Psoas muscle (tissue), 8 donors: ENCODE data around the gene SLC2A14. TPM values are rescaled to one million over a fixed set of nuclear protein-coding genes. Genes with fewer than 3 reads are reported as not detected.
"Not testable (repeated sequence)": the region's sequence is repeated elsewhere in the genome, so short reads cannot be mapped to it uniquely, and the experiment has no call there.

Experiments used
- ATAC-seq, 4 donors: fragments of 200-7000 bp; cut with Tn5 transposase; one replicate each; pipeline ENCODE4 v1.9.1; 2020; ENCODE audit warnings: moderate library complexity in 3 of 4, mild to moderate bottlenecking in 2 of 4
- DNase-seq, 2 donors: peaks; one replicate each; pipeline ENCODE4 v3.0.0-alpha.2; 2020
- H3K27ac ChIP-seq: fragments of 200-600 bp; one replicate; pipeline ENCODE4 v1.8.0; 2022
- H3K27me3 ChIP-seq, 3 donors: fragments of 200-600 bp in 1 of 3; one replicate each; pipeline versions ENCODE4 v1.6.1 to v1.8.0; 2013 to 2022; ENCODE audit warnings: low read length in 2 of 3, mild to moderate bottlenecking in 2 of 3, moderate library complexity in 1 of 3; ENCODE audit not compliant: insufficient read depth in 3 of 3
- H3K36me3 ChIP-seq, 2 donors: fragments of 200-600 bp in 1 of 2; one replicate each; pipeline versions ENCODE4 v1.6.1 to v1.8.0; 2013 to 2022; ENCODE audit warnings: low read depth in 1 of 2, mild to moderate bottlenecking in 1 of 2, moderate library complexity in 1 of 2; ENCODE audit not compliant: insufficient read depth in 1 of 2
- H3K4me1 ChIP-seq: fragments of 200-600 bp; one replicate; pipeline ENCODE4 v1.8.0; 2022
- H3K4me3 ChIP-seq: fragments of 200-600 bp; one replicate; pipeline ENCODE4 v1.8.0; 2022; ENCODE audit warnings: mild to moderate bottlenecking
- H3K9me3 ChIP-seq: fragments of 200-600 bp; one replicate; pipeline ENCODE4 v1.8.0; 2022
- CTCF ChIP-seq: fragments of 200-600 bp; IDR thresholded peaks from one replicate; pipeline ENCODE4 v1.8.0; 2022; ENCODE audit warnings: antibody characterized with exemption
- WGBS, 3 donors: extraction: QIAGEN DNeasy Blood & Tissue Kit; methylation state at CpG; one replicate each; pipeline versions ENCODE4 v1.1.6 to v1.1.7; 2013; 5-methylcytosine and 5-hydroxymethylcytosine counted together
- intact Hi-C, 2 donors: fragments of 100-400 bp; cut with DNase I; formaldehyde crosslinking; loops; one replicate each; pipeline versions ENCODE4 v1.11.0 to v1.14.2; 2022
- polyA plus RNA-seq, 3 donors: library from polyadenylated mRNA; stranded (reverse); fragments of 200-250 nt; gene quantifications; one replicate each; pipeline ENCODE4 v1.2.3, GENCODE V29; 2013
- total RNA-seq, 4 donors: library from RNA; stranded (reverse); fragmentation: NEBNext Ultra II Directional in 2 of 4; extraction: Animal tissue kit (Norgen Biotek cat#: 25700) in 2 of 4; gene quantifications; one replicate each; pipeline versions ENCODE4 v1.2.1 to v1.2.4, GENCODE V29; 2021 to 2023
- donor health status: healthy with polysubstance abuse.
- donor health status: DM: no; HTN: no; CAD: no; lungs with moderate emphysema.
- donor health status: Bipolar disorder and iron deficiency.
- donor health status: healthy.
- donor health status: DM: yes; HTN: yes; CAD: no.
- donor health status: DM: no; HTN: no; CAD: no.
- donor health status: DM: no; HTN: no; CAD: no.
- donor health status: DM: yes; HTN: yes; CAD: no.

Gene SLC2A14
- total and polyA plus RNA-seq, 7 donors: 0.03 to 0.37 (median 0.21) TPM; not detected in 1

GRCh38 chr12:7801460-7801859, 71.3 kb downstream of the SLC2A14 start:
- no peak overlapping the region for H3K27ac ChIP-seq
- WGBS, 3 donors: 38 to 47% (median 40%) methylated on average over 4 of the region's 4 CpGs
- no peak for ATAC-seq
- no peaks in the 10 kb centered on the region for H3K27me3 ChIP-seq
- no peaks in the 10 kb centered on the region for H3K36me3 ChIP-seq
- no peak overlapping the region for H3K4me3 ChIP-seq
- intact Hi-C loops: no loop called here
- no peaks in the 10 kb centered on the region for H3K4me1 ChIP-seq
- H3K9me3 ChIP-seq: no peaks in the 10 kb centered on the region
- DNase-seq: no peak
- TF ChIP-seq CTCF: no peak

GRCh38 chr12:7798750-7799308, 73.9 kb downstream of the SLC2A14 start:
- H3K4me1 ChIP-seq: not testable (repeated sequence)

GRCh38 chr12:7797698-7798398, 74.9 kb downstream of the SLC2A14 start:
- no peaks in the 10 kb centered on the region for H3K27me3 ChIP-seq
- TF ChIP-seq CTCF: no peak
- no peak overlapping the region for H3K4me3 ChIP-seq
- no peaks in the 10 kb centered on the region for H3K4me1 ChIP-seq
- H3K9me3 ChIP-seq: no peaks in the 10 kb centered on the region
- intact Hi-C loops: no loop called here
- no peaks in the 10 kb centered on the region for H3K36me3 ChIP-seq
- no peak for ATAC-seq
- no peak for DNase-seq
- no peak overlapping the region for H3K27ac ChIP-seq
- 58 to 70% (median 60%) methylated on average over 12 of the region's 12 CpGs for WGBS, 3 donors

More at GRCh38 chr12:7798750-7799308, 73.9 kb downstream of the SLC2A14 start:
- H3K4me3 ChIP-seq, DNase-seq, H3K9me3 ChIP-seq, H3K27me3 ChIP-seq, H3K27ac ChIP-seq, intact Hi-C loops, H3K36me3 ChIP-seq, ATAC-seq: not testable (repeated sequence)
- WGBS, 3 donors: 54 to 60% (median 56%) methylated on average over 1 of the region's 4 CpGs

GRCh38 chr12:7797269-7797668, 75.4 kb downstream of the SLC2A14 start:
- H3K4me1 ChIP-seq, intact Hi-C loops, H3K9me3 ChIP-seq, H3K27ac ChIP-seq, ATAC-seq, H3K36me3 ChIP-seq, DNase-seq, H3K27me3 ChIP-seq, H3K4me3 ChIP-seq: not testable (repeated sequence)
- 43 to 66% (median 55%) methylated on average over 5 to 7 of the region's 7 CpGs for WGBS, 3 donors

- Histone ChIP-seq H3K36me3 (no peaks in the 10 kb centered on the region), H3K27me3 (no peaks in the 10 kb centered on the region), H3K9me3 (no peaks in the 10 kb centered on the region), H3K4me3 (no peak overlapping the region), H3K27ac (no peak overlapping the region), H3K4me1 (no peaks in the 10 kb centered on the region)
- no peak for TF ChIP-seq CTCF
- DNase-seq: no peak
- intact Hi-C loops: no loop called here
- WGBS, 3 donors: 53 to 83% (median 56%) methylated on average over 3 of the region's 3 CpGs
- no peak for ATAC-seq
Observed at GRCh38 chr12:7793211-7793610, 79.5 kb downstream of the SLC2A14 start.

- H3K9me3 ChIP-seq, H3K4me3 ChIP-seq, DNase-seq, H3K4me1 ChIP-seq, H3K36me3 ChIP-seq, intact Hi-C loops, H3K27ac ChIP-seq, ATAC-seq, H3K27me3 ChIP-seq: not testable (repeated sequence)
- 45 to 60% (median 55%) methylated on average over 13 of the region's 13 CpGs for WGBS, 3 donors
Observed at GRCh38 chr12:7788884-7789528, 83.7 kb downstream of the SLC2A14 start, which contains the start of gene NANOG. Gene NANOG (plus strand): TSS chr12:7789402. CDS start chr12:7789615, 213 bp downstream.
